ENCODE results near the gene SLC2A1. TPM values are rescaled to one million over a fixed set of nuclear protein-coding genes. Genes with fewer than 3 reads are reported as not detected.
"Not testable (repeated sequence)": the region's sequence is repeated elsewhere in the genome, so short reads cannot be mapped to it uniquely, and the experiment has no call there.

SLC2A1 gene
- total RNA-seq, 1 experiment from 2014 or later = 422 TPM

DNA sequence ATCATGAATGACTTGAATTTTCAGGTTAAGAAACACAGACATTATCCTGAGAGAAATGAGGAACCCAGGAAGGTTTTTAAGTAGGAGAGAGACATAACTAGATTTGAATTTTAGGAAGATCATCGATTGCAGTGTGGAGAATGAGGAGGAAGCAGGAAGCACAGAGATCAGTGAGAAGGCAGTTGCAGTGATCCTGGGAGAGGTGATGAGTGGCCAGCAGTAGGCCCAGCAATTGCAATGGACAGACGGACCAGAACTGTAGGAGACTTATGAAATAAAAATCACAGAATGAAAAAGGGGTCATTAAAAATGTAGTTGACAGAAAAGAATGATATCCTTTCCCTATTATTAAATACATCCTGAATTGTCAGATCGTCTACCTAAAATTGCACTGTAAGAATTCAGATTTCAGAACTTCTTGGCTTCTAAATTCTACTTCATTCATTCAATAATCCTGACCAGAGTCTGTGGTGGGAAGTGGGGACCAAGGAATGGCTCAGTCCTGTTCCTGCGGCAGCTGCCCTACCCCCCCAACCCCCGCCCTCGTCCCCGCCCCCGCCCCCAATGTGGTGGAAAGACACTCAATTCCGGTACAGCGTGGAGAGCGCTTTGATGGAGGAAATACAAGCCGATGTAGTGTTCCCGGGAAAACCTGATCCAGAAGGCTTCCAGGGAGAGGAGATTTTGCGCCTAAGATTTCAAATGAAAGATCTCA, 35.1 kb downstream of the SLC2A1 start:
- no peak for DNase-seq

DNA sequence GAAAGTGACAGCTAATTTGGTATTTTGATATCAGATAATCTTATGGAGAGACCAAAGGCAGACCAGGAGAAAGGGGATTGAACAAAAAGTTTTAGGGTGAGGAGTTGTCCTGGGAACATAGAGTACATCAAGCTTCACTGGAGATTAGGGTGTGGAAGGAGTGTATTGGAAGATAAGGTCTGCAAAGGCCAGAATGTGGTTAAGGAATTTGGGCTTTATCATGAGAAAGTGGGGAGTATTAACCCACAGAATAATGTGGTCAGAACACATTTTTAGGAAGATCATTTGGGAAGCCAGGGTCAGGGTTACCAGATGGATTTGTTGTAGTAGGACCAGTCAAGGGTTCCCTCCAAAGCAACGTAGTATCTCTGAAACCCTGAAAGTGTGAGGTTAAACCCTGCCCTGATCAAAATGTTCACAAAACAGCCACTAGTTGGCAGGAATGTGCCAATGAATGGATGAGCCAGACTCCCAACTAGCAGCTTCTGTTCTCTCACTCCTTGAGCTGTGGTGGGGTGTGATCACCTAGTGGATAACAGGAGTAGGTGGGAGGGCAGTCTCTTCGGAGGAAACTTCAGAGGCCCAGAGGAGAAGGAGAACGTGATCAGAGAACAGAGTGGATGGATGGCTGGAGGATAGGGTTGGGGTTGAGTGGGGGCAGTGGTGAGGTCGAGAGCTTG, 35.8 kb downstream of the SLC2A1 start:
- H3K36me3 ChIP-seq (ENCODE audit: control insufficient read depth, insufficient read depth, low read length) = peaks cover 1% of the 10 kb centered on the region; the same call in 1 of the 2 replicates
- H3K4me1 Mint-ChIP-seq (ENCODE audit: low read depth, unreplicated experiment) = peaks cover 26% of the 10 kb centered on the region
- no peaks in the 10 kb centered on the region for H3K27me3 Mint-ChIP-seq (ENCODE audit: insufficient read depth, unreplicated experiment)
- ChIA-PET POLR2A (interaction anchor here (0.7 kb wide), 1 partner anchor 151 kb away, joined by 3 read pairs; no protein-coding TSS in a partner anchor), CTCF (interaction anchor here (0.6 to 2.0 kb wide), 9 partner anchors 10 to 150 kb away, joined by 3 to 34 read pairs (median 4); partner anchors contain the start of gene ZNF691)
- peak overlapping the region; percentile 63 for H3K27ac Mint-ChIP-seq (ENCODE audit: unreplicated experiment)
- H3K36me3 Mint-ChIP-seq (ENCODE audit: insufficient read depth, unreplicated experiment) = peaks cover 74% of the 10 kb centered on the region
- peak; percentile 74 to 83 for DNase-seq
- peaks cover 12% of the 10 kb centered on the region for H3K4me1 ChIP-seq
- peak overlapping the region; percentile 29 for H3K4me3 Mint-ChIP-seq (ENCODE audit: unreplicated experiment)
- no TSS peak for BruUV-seq (replicated peaks)
- peaks cover 3% of the 10 kb centered on the region; the same call in 1 of the 2 replicates for H3K9me3 ChIP-seq
- TF ChIP-seq, protein P1, sequence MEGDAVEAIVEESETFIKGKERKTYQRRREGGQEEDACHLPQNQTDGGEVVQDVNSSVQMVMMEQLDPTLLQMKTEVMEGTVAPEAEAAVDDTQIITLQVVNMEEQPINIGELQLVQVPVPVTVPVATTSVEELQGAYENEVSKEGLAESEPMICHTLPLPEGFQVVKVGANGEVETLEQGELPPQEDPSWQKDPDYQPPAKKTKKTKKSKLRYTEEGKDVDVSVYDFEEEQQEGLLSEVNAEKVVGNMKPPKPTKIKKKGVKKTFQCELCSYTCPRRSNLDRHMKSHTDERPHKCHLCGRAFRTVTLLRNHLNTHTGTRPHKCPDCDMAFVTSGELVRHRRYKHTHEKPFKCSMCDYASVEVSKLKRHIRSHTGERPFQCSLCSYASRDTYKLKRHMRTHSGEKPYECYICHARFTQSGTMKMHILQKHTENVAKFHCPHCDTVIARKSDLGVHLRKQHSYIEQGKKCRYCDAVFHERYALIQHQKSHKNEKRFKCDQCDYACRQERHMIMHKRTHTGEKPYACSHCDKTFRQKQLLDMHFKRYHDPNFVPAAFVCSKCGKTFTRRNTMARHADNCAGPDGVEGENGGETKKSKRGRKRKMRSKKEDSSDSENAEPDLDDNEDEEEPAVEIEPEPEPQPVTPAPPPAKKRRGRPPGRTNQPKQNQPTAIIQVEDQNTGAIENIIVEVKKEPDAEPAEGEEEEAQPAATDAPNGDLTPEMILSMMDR (IDR thresholded peaks at IDR 0.05; ENCODE audit: insufficient read depth in 1 of 2, low read depth in 1 of 2, low read length in 1 of 2, severe bottlenecking in 1 of 2, unreplicated experiment in 1 of 2) = peak; percentile 51 to 70
- intact Hi-C loops (cut with micrococcal nuclease; ENCODE audit: unreplicated experiment) = loop anchor here (1.0 to 5.0 kb wide), 2 partner anchors 34 to 150 kb away; partner anchors contain the start of gene SLC2A1
- H3K9me3 Mint-ChIP-seq (ENCODE audit: unreplicated experiment) = peaks cover 7% of the 10 kb centered on the region
- no peak overlapping the region for H3K4me3 ChIP-seq (ENCODE audit: low read depth, low read length)
- no peaks in the 10 kb centered on the region for H3K27me3 ChIP-seq (replicated peaks; ENCODE audit: control insufficient read depth, insufficient read depth, low read length)

More for the DNA sequence above, 35.1 kb downstream of the SLC2A1 start:
- ChIA-PET CTCF (interaction anchor here (0.6 to 2.0 kb wide), 9 partner anchors 10 to 150 kb away, joined by 3 to 34 read pairs (median 4); partner anchors contain the start of gene ZNF691), POLR2A (interaction anchor here (0.7 to 1.4 kb wide), 2 partner anchors 85 to 150 kb away, joined by 3 to 4 read pairs; no protein-coding TSS in a partner anchor)
- H3K27ac Mint-ChIP-seq (ENCODE audit: unreplicated experiment) = peak overlapping the region; percentile 63
- TF ChIP-seq, protein P1 (IDR thresholded peaks at IDR 0.05; ENCODE audit: insufficient read depth in 1 of 2, low read depth in 1 of 2, low read length in 1 of 2, severe bottlenecking in 1 of 2, unreplicated experiment in 1 of 2) = no peak
- H3K27me3 Mint-ChIP-seq (ENCODE audit: insufficient read depth, unreplicated experiment) = no peaks in the 10 kb centered on the region
- no peak overlapping the region for H3K4me3 ChIP-seq (ENCODE audit: low read depth, low read length)
- peaks cover 81% of the 10 kb centered on the region for H3K36me3 Mint-ChIP-seq (ENCODE audit: insufficient read depth, unreplicated experiment)
- no peaks in the 10 kb centered on the region for H3K9me3 ChIP-seq
- H3K27me3 ChIP-seq (replicated peaks; ENCODE audit: control insufficient read depth, insufficient read depth, low read length) = no peaks in the 10 kb centered on the region
- no TSS peak for BruUV-seq (replicated peaks)
- intact Hi-C loops (cut with micrococcal nuclease; ENCODE audit: unreplicated experiment) = loop anchor here (1.0 to 5.0 kb wide), 2 partner anchors 34 to 150 kb away; partner anchors contain the start of gene SLC2A1
- peaks cover 33% of the 10 kb centered on the region for H3K4me1 Mint-ChIP-seq (ENCODE audit: low read depth, unreplicated experiment)
- peak overlapping the region; percentile 51 for H3K4me3 Mint-ChIP-seq (ENCODE audit: unreplicated experiment)
- peaks cover 1% of the 10 kb centered on the region; the same call in 1 of the 2 replicates for H3K36me3 ChIP-seq (ENCODE audit: control insufficient read depth, insufficient read depth, low read length)
- no peaks in the 10 kb centered on the region for H3K9me3 Mint-ChIP-seq (ENCODE audit: unreplicated experiment)
- H3K4me1 ChIP-seq = peaks cover 12% of the 10 kb centered on the region

DNA sequence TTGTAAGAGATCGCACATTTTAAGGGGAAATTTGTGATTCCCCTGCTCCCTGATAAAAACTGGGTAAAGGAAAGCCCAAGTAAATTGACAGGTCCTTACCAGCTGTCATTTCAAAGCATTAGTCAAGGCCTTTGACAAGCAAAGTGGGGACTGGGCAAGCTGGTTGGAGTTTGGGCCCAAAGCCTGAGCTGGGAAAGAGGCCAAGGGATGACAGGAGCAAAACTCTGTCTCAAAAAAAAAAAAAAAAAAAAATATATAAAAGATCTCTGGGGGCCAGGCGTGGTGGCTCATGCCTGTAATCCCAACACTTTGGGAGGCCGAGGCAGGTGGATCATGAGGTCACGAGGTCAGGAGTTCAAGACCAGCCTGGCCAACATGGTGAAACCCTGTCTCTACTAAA, 36.9 kb downstream of the SLC2A1 start:
- H3K4me1 ChIP-seq = peaks cover 12% of the 10 kb centered on the region
- Mint-ChIP-seq H3K27me3 (ENCODE audit: insufficient read depth, unreplicated experiment) (no peaks in the 10 kb centered on the region), H3K4me1 (ENCODE audit: low read depth, unreplicated experiment) (peaks cover 15% of the 10 kb centered on the region), H3K36me3 (ENCODE audit: insufficient read depth, unreplicated experiment) (peaks cover 72% of the 10 kb centered on the region), H3K9me3 (ENCODE audit: unreplicated experiment) (peaks cover 15% of the 10 kb centered on the region), H3K4me3 (ENCODE audit: unreplicated experiment) (no peak overlapping the region), H3K27ac (ENCODE audit: unreplicated experiment) (no peak overlapping the region)
- DNase-seq = no peak
- H3K27me3 ChIP-seq (replicated peaks; ENCODE audit: control insufficient read depth, insufficient read depth, low read length) = no peaks in the 10 kb centered on the region
- TF ChIP-seq, protein P1 (IDR thresholded peaks at IDR 0.05; ENCODE audit: insufficient read depth in 1 of 2, low read depth in 1 of 2, low read length in 1 of 2, severe bottlenecking in 1 of 2, unreplicated experiment in 1 of 2) = no peak
- peaks cover 14% of the 10 kb centered on the region for H3K9me3 ChIP-seq
- no peak overlapping the region for H3K4me3 ChIP-seq (ENCODE audit: low read depth, low read length)
- no TSS peak for BruUV-seq (replicated peaks)
- ChIA-PET POLR2A (no interaction called here), CTCF (interaction anchor here (0.6 to 2.0 kb wide), 3 partner anchors 9 to 151 kb away, joined by 3 to 34 read pairs (median 8); no protein-coding TSS in a partner anchor)
- intact Hi-C loops (cut with micrococcal nuclease; ENCODE audit: unreplicated experiment) = loop anchor here (5.0 kb wide), 1 partner anchor 36 kb away; the partner anchor contains the start of gene SLC2A1
- peaks cover 1% of the 10 kb centered on the region; the same call in 1 of the 2 replicates for H3K36me3 ChIP-seq (ENCODE audit: control insufficient read depth, insufficient read depth, low read length)

GRCh38 chr1:42919651-42920050, 39.0 kb downstream of the SLC2A1 start:
- H3K27ac Mint-ChIP-seq (ENCODE audit: unreplicated experiment); POLR2A ChIA-PET; CTCF ChIA-PET; H3K27me3 ChIP-seq (replicated peaks; ENCODE audit: control insufficient read depth, insufficient read depth, low read length); H3K4me1 ChIP-seq; H3K36me3 ChIP-seq (ENCODE audit: control insufficient read depth, insufficient read depth, low read length); H3K4me3 ChIP-seq (ENCODE audit: low read depth, low read length); H3K27me3 Mint-ChIP-seq (ENCODE audit: insufficient read depth, unreplicated experiment); DNase-seq; BruUV-seq (replicated peaks): not testable (repeated sequence)
- peaks cover 67% of the 10 kb centered on the region for H3K36me3 Mint-ChIP-seq (ENCODE audit: insufficient read depth, unreplicated experiment)
- H3K4me1 Mint-ChIP-seq (ENCODE audit: low read depth, unreplicated experiment) = peaks cover 14% of the 10 kb centered on the region
- peaks cover 15% of the 10 kb centered on the region for H3K9me3 Mint-ChIP-seq (ENCODE audit: unreplicated experiment)
- H3K4me3 Mint-ChIP-seq (ENCODE audit: unreplicated experiment) = peak overlapping the region; percentile 20
- peaks cover 18% of the 10 kb centered on the region for H3K9me3 ChIP-seq
- intact Hi-C loops (cut with micrococcal nuclease; ENCODE audit: unreplicated experiment) = loop anchor here (5.0 kb wide), 1 partner anchor 38 kb away; the partner anchor contains the start of gene SLC2A1

All from Caco-2 (cell line).